GM23338 (cell line): ENCODE data around the gene CNMD. TPM values are rescaled to one million over a fixed set of nuclear protein-coding genes. Genes with fewer than 3 reads are reported as not detected.

Source experiments
- ATAC-seq: fragments of 200-7000 bp; cut with Tn5 transposase; 3 replicates; pipeline ENCODE4 v1.9.1; 2020
- DNase-seq: peaks from one replicate; pipeline ENCODE4 v3.0.0-alpha.2; 2015; ENCODE audit warnings: low spot score
- H2AFZ ChIP-seq: fragments of 200-600 bp; sonication (generic); 2 replicates; pipeline ENCODE4 v1.8.0; 2016; ENCODE audit warnings: antibody characterized with exemption, mild to moderate bottlenecking, moderate library complexity
- H3F3A ChIP-seq: fragments of 200-600 bp; sonication (generic); replicated peaks from 2 replicates; pipeline ENCODE4 v1.8.0; 2017; ENCODE audit warnings: antibody characterized with exemption, mixed run types, low read depth
- H3K27ac ChIP-seq: fragments of 200-600 bp; sonication (generic); 2 replicates; pipeline ENCODE4 v1.6.1; 2016; ENCODE audit warnings: low read depth
- H3K27me3 ChIP-seq: fragments of 200-600 bp; sonication (generic); 2 replicates; pipeline ENCODE4 v1.8.0; 2016; ENCODE audit warnings: mild to moderate bottlenecking, mixed run types, moderate library complexity; ENCODE audit not compliant: insufficient read depth
- H3K36me3 ChIP-seq: fragments of 200-600 bp; sonication (generic); 2 replicates; pipeline ENCODE4 v1.8.0; 2016; ENCODE audit warnings: mild to moderate bottlenecking; ENCODE audit not compliant: insufficient read depth
- H3K4me1 ChIP-seq: fragments of 200-600 bp; sonication (generic); 2 replicates; pipeline ENCODE4 v1.8.0; 2016; ENCODE audit warnings: mild to moderate bottlenecking, moderate library complexity; ENCODE audit not compliant: insufficient read depth
- H3K4me2 ChIP-seq: fragments of 200-600 bp; sonication (generic); 2 replicates; pipeline ENCODE4 v1.7.1; 2017; ENCODE audit warnings: mixed run types
- H3K4me3 ChIP-seq: fragments of 200-600 bp; sonication (generic); 2 replicates; pipeline ENCODE4 v1.6.1; 2016; ENCODE audit warnings: mixed run types
- H3K79me2 ChIP-seq: fragments of 200-600 bp; sonication (generic); replicated peaks from 2 replicates; pipeline ENCODE4 v1.8.0; 2017; ENCODE audit warnings: mild to moderate bottlenecking; ENCODE audit not compliant: insufficient read depth
- H3K9me2 ChIP-seq: fragments of 200-600 bp; sonication (generic); 2 replicates; pipeline ENCODE4 v1.8.0; 2017; ENCODE audit not compliant: insufficient read depth
- H4K20me1 ChIP-seq: fragments of 200-600 bp; sonication (generic); replicated peaks from 2 replicates; pipeline ENCODE4 v1.8.0; 2017; ENCODE audit warnings: mild to moderate bottlenecking; ENCODE audit not compliant: insufficient read depth
- H3K27ac Mint-ChIP-seq: 2 replicates; pipeline ENCODE4 v1.8.0; 2020; ENCODE audit warnings: inconsistent platforms, mild to moderate bottlenecking, moderate library complexity, mixed read lengths
- H3K27me3 Mint-ChIP-seq: 3 replicates; pipeline ENCODE4 v1.8.0; 2022; ENCODE audit warnings: low read depth, mild to moderate bottlenecking, moderate library complexity, mixed read lengths, inconsistent platforms; ENCODE audit not compliant: insufficient read depth, poor library complexity
- H3K36me3 Mint-ChIP-seq: 3 replicates; pipeline ENCODE4 v1.8.0; 2021; ENCODE audit warnings: low read depth, mild to moderate bottlenecking, inconsistent platforms, moderate library complexity, mixed read lengths
- H3K4me1 Mint-ChIP-seq: 3 replicates; pipeline ENCODE4 v1.8.0; 2020; ENCODE audit warnings: mild to moderate bottlenecking, inconsistent platforms, mixed read lengths
- H3K4me3 Mint-ChIP-seq: 3 replicates; pipeline ENCODE4 v1.8.0; 2021; ENCODE audit warnings: moderate library complexity, mild to moderate bottlenecking, inconsistent platforms, mixed read lengths
- H3K9me3 Mint-ChIP-seq: 3 replicates; pipeline ENCODE4 v1.8.0; 2020; ENCODE audit warnings: moderate library complexity, mild to moderate bottlenecking, inconsistent platforms, mixed read lengths
- CREB1 ChIP-seq: fragments of 250-450 bp; sonication (Bioruptor Pico); IDR thresholded peaks from 2 replicates; pipeline ENCODE4 v1.5.0; 2020; ENCODE audit warnings: low read depth, mild to moderate bottlenecking, moderate library complexity
- EZH2 ChIP-seq: fragments of 200-600 bp; sonication (generic); IDR thresholded peaks from one replicate; pipeline ENCODE4 v1.8.0; 2017; ENCODE audit warnings: antibody characterized with exemption, mild to moderate bottlenecking, low read depth; ENCODE audit not compliant: unreplicated experiment
- EZH2phosphoT487 ChIP-seq: fragments of 200-600 bp; sonication (generic); IDR thresholded peaks from one replicate; pipeline ENCODE4 v1.8.1; 2018; ENCODE audit warnings: antibody characterized with exemption; ENCODE audit not compliant: unreplicated experiment
- JUNB ChIP-seq: IDR thresholded peaks from one replicate; pipeline ENCODE4 v1.6.1; 2016; ENCODE audit warnings: antibody characterized with exemption; ENCODE audit not compliant: unreplicated experiment
- NANOG ChIP-seq: IDR thresholded peaks from 2 replicates; pipeline ENCODE4 v1.6.1; 2016; ENCODE audit warnings: antibody characterized with exemption, borderline replicate concordance
- POLR2AphosphoS5 ChIP-seq: IDR thresholded peaks from 2 replicates; pipeline ENCODE4 v1.6.1; 2016; ENCODE audit warnings: antibody characterized with exemption, low read depth
- STAT1 ChIP-seq: IDR thresholded peaks from one replicate; pipeline ENCODE4 v1.6.1; 2016; ENCODE audit warnings: antibody characterized with exemption; ENCODE audit not compliant: unreplicated experiment
- ZNF114 ChIP-seq: fragments of 250-450 bp; sonication (Bioruptor Pico); IDR thresholded peaks from 2 replicates; pipeline ENCODE4 v1.5.0; 2020; ENCODE audit warnings: mild to moderate bottlenecking, moderate library complexity
- ZNF331 ChIP-seq: fragments of 250-450 bp; sonication (Bioruptor Pico); IDR thresholded peaks from 2 replicates; pipeline ENCODE4 v1.5.0; 2020; ENCODE audit warnings: low read depth, mild to moderate bottlenecking, moderate library complexity
- polyA plus RNA-seq: library from polyadenylated mRNA; unstranded; fragments of >200 nt; fragmentation: Nextera tagmentation; extraction: Ambion mirVana; gene quantifications from 2 replicates; pipeline ENCODE4 v1.2.1, GENCODE V29; 2016
- total RNA-seq: library from RNA; depleted of rRNA; stranded (reverse); fragments of >200 nt; shearing (Covaris generic); gene quantifications from 2 replicates; pipeline ENCODE4 v1.2.3, GENCODE V29; 2014
- TF ChIP-seq, protein P1 (sequence below): IDR thresholded peaks from 2 replicates; pipeline ENCODE4 v1.6.1; 2016; ENCODE audit warnings: antibody characterized with exemption
- TF ChIP-seq, protein P2 (sequence below): fragments of 250-450 bp; sonication (Bioruptor Pico); IDR thresholded peaks from 2 replicates; pipeline ENCODE4 v1.5.0; 2020; ENCODE audit warnings: mild to moderate bottlenecking, moderate library complexity
- TF ChIP-seq, protein P3 (sequence below), 2 experiments: fragments of 200-600 bp in 1 of 2; sonication (generic) in 1 of 2; conservative IDR thresholded peaks; 2 replicates each; pipeline versions ENCODE4 v1.5.1 to v1.6.1; 2016 to 2017; ENCODE audit warnings: antibody characterized with exemption in 2 of 2, low read depth in 2 of 2, mild to moderate bottlenecking in 2 of 2, moderate library complexity in 1 of 2
- TF ChIP-seq, protein P4 (sequence below): IDR thresholded peaks from one replicate; pipeline ENCODE4 v1.6.1; 2018; ENCODE audit warnings: antibody characterized with exemption; ENCODE audit not compliant: unreplicated experiment

The CNMD gene
- total and polyA plus RNA-seq, 2 experiments from 2014 or later = 141 to 207 TPM

DNA sequence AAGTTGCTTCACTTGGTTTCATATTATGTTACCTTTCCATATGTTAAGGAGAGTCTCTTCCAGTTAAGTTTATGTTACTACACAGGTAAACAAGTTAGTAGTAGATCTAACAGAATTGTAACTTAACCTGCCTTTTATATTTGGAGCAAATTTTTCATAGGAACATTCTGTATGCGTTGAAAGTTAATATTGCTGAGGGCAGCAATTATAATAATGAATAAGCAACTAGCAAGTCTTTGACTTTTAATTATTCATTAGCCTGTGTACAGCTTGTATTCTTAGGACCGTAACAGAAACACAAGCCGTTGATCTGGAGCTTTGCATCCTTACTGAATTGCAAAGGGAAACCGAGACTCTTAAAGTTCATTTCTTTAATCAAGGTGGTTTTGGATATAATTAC is 75.3 kb downstream of the CNMD start (continued):
- TF ChIP-seq NANOG = no peak
- no peak for TF ChIP-seq POLR2AphosphoS5
- TF ChIP-seq EZH2 = no peak
- TF ChIP-seq, protein P1, sequence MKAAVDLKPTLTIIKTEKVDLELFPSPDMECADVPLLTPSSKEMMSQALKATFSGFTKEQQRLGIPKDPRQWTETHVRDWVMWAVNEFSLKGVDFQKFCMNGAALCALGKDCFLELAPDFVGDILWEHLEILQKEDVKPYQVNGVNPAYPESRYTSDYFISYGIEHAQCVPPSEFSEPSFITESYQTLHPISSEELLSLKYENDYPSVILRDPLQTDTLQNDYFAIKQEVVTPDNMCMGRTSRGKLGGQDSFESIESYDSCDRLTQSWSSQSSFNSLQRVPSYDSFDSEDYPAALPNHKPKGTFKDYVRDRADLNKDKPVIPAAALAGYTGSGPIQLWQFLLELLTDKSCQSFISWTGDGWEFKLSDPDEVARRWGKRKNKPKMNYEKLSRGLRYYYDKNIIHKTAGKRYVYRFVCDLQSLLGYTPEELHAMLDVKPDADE = no peak
- no peak for TF ChIP-seq ZNF331 (CRISPR knock-in tag)
- TF ChIP-seq ZNF114 (CRISPR knock-in tag) = no peak
- no peak for TF ChIP-seq STAT1

DNA sequence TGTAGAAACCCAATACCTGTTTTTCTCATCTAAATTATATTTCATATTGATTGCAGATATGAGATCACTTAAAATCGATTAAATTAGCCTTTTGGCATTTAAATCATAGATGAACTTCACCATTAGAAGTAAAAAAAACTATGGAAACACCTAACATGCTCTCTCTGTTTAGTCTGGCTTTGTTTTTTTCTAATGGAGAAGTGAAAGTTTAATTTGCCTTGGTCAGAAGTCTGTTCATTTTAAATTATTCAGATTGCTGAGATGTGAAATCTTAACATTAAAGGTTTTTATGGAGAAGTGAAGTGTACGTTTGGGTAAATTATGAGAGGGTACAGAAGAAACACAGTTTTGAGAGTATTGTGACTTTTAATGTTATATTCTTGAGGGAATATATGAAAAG is 80.3 kb downstream of the CNMD start:
- H3K4me1 ChIP-seq = peaks cover 2% of the 10 kb centered on the region; the same call in 1 of the 2 replicates
- H3K4me1 Mint-ChIP-seq = no peaks in the 10 kb centered on the region
- ATAC-seq = no peak
- no peak for TF ChIP-seq EZH2phosphoT487
- TF ChIP-seq, protein P2, sequence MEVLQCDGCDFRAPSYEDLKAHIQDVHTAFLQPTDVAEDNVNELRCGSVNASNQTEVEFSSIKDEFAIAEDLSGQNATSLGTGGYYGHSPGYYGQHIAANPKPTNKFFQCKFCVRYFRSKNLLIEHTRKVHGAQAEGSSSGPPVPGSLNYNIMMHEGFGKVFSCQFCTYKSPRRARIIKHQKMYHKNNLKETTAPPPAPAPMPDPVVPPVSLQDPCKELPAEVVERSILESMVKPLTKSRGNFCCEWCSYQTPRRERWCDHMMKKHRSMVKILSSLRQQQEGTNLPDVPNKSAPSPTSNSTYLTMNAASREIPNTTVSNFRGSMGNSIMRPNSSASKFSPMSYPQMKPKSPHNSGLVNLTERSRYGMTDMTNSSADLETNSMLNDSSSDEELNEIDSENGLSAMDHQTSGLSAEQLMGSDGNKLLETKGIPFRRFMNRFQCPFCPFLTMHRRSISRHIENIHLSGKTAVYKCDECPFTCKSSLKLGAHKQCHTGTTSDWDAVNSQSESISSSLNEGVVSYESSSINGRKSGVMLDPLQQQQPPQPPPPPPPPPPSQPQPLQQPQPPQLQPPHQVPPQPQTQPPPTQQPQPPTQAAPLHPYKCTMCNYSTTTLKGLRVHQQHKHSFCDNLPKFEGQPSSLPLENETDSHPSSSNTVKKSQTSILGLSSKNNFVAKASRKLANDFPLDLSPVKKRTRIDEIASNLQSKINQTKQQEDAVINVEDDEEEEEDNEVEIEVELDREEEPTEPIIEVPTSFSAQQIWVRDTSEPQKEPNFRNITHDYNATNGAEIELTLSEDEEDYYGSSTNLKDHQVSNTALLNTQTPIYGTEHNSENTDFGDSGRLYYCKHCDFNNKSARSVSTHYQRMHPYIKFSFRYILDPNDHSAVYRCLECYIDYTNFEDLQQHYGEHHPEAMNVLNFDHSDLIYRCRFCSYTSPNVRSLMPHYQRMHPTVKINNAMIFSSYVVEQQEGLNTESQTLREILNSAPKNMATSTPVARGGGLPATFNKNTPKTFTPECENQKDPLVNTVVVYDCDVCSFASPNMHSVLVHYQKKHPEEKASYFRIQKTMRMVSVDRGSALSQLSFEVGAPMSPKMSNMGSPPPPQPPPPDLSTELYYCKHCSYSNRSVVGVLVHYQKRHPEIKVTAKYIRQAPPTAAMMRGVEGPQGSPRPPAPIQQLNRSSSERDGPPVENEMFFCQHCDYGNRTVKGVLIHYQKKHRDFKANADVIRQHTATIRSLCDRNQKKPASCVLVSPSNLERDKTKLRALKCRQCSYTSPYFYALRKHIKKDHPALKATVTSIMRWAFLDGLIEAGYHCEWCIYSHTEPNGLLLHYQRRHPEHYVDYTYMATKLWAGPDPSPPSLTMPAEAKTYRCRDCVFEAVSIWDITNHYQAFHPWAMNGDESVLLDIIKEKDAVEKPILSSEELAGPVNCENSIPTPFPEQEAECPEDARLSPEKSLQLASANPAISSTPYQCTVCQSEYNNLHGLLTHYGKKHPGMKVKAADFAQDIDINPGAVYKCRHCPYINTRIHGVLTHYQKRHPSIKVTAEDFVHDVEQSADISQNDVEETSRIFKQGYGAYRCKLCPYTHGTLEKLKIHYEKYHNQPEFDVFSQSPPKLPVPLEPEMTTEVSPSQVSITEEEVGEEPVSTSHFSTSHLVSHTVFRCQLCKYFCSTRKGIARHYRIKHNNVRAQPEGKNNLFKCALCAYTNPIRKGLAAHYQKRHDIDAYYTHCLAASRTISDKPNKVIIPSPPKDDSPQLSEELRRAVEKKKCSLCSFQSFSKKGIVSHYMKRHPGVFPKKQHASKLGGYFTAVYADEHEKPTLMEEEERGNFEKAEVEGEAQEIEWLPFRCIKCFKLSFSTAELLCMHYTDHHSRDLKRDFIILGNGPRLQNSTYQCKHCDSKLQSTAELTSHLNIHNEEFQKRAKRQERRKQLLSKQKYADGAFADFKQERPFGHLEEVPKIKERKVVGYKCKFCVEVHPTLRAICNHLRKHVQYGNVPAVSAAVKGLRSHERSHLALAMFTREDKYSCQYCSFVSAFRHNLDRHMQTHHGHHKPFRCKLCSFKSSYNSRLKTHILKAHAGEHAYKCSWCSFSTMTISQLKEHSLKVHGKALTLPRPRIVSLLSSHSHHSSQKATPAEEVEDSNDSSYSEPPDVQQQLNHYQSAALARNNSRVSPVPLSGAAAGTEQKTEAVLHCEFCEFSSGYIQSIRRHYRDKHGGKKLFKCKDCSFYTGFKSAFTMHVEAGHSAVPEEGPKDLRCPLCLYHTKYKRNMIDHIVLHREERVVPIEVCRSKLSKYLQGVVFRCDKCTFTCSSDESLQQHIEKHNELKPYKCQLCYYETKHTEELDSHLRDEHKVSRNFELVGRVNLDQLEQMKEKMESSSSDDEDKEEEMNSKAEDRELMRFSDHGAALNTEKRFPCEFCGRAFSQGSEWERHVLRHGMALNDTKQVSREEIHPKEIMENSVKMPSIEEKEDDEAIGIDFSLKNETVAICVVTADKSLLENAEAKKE (CRISPR knock-in tag) = no peak
- TF ChIP-seq, protein P3, sequence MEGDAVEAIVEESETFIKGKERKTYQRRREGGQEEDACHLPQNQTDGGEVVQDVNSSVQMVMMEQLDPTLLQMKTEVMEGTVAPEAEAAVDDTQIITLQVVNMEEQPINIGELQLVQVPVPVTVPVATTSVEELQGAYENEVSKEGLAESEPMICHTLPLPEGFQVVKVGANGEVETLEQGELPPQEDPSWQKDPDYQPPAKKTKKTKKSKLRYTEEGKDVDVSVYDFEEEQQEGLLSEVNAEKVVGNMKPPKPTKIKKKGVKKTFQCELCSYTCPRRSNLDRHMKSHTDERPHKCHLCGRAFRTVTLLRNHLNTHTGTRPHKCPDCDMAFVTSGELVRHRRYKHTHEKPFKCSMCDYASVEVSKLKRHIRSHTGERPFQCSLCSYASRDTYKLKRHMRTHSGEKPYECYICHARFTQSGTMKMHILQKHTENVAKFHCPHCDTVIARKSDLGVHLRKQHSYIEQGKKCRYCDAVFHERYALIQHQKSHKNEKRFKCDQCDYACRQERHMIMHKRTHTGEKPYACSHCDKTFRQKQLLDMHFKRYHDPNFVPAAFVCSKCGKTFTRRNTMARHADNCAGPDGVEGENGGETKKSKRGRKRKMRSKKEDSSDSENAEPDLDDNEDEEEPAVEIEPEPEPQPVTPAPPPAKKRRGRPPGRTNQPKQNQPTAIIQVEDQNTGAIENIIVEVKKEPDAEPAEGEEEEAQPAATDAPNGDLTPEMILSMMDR (conservative IDR thresholded peaks at IDR 0.05; ENCODE audit: low read depth in 2 of 2) = no peak
- TF ChIP-seq NANOG = no peak
- TF ChIP-seq EZH2 = no peak
- no peak for TF ChIP-seq STAT1
- TF ChIP-seq, protein P4, sequence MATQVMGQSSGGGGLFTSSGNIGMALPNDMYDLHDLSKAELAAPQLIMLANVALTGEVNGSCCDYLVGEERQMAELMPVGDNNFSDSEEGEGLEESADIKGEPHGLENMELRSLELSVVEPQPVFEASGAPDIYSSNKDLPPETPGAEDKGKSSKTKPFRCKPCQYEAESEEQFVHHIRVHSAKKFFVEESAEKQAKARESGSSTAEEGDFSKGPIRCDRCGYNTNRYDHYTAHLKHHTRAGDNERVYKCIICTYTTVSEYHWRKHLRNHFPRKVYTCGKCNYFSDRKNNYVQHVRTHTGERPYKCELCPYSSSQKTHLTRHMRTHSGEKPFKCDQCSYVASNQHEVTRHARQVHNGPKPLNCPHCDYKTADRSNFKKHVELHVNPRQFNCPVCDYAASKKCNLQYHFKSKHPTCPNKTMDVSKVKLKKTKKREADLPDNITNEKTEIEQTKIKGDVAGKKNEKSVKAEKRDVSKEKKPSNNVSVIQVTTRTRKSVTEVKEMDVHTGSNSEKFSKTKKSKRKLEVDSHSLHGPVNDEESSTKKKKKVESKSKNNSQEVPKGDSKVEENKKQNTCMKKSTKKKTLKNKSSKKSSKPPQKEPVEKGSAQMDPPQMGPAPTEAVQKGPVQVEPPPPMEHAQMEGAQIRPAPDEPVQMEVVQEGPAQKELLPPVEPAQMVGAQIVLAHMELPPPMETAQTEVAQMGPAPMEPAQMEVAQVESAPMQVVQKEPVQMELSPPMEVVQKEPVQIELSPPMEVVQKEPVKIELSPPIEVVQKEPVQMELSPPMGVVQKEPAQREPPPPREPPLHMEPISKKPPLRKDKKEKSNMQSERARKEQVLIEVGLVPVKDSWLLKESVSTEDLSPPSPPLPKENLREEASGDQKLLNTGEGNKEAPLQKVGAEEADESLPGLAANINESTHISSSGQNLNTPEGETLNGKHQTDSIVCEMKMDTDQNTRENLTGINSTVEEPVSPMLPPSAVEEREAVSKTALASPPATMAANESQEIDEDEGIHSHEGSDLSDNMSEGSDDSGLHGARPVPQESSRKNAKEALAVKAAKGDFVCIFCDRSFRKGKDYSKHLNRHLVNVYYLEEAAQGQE = no peak
- no peak for TF ChIP-seq ZNF114 (CRISPR knock-in tag)
- TF ChIP-seq ZNF331 (CRISPR knock-in tag) = no peak
- TF ChIP-seq JUNB = no peak
- no peak for TF ChIP-seq POLR2AphosphoS5
- TF ChIP-seq CREB1 (CRISPR knock-in tag) = no peak
- H3K36me3 ChIP-seq = peaks cover 36% of the 10 kb centered on the region
- peaks cover 41% of the 10 kb centered on the region; the same call in 2 of the 3 replicates for H3K36me3 Mint-ChIP-seq
- no peaks in the 10 kb centered on the region for H3F3A ChIP-seq
- no peaks in the 10 kb centered on the region for H3K27me3 ChIP-seq
- peaks cover 49% of the 10 kb centered on the region for H3K79me2 ChIP-seq
- no peak overlapping the region for H3K27ac Mint-ChIP-seq
- no peak overlapping the region for H3K27ac ChIP-seq
- H3K27me3 Mint-ChIP-seq = no peaks in the 10 kb centered on the region
- no peak overlapping the region for H3K4me3 Mint-ChIP-seq
- no peak for DNase-seq
- H2AFZ ChIP-seq = no peak overlapping the region
- no peaks in the 10 kb centered on the region for H3K9me2 ChIP-seq
- H3K4me2 ChIP-seq = no peak overlapping the region
- H4K20me1 ChIP-seq = peaks cover 8% of the 10 kb centered on the region; the same call in 1 of the 2 replicates
- H3K4me3 ChIP-seq = no peak overlapping the region
- no peaks in the 10 kb centered on the region for H3K9me3 Mint-ChIP-seq
